Measurements from ENCODE around the gene FBN1.

The FBN1 gene

DNA sequence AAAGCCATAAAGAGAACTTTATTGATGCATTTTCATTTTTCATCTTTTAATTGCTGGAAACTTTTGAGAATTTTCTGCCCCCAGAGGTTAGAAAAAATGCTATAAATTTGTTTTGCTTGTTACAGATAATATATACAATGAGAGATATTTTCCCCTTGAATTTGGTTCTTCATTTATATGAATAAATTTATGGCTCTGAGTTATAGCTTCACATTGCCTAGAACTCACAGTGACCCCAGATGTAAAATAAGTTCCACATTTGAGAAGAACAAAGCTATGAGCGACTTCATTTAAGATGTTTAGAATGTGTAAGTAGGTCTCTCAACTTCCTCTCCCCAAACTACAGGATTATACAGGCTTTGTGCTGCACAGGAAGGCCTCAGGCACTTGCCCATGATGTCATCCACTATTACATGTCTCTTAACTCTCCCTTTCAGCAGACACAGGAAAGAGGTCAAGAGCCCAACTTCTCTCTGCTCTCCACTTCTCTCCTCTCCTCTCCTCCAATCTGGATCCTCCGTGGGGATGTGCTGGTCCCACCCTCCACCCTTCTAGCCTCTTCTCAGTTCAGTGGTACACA, 221.5 kb downstream of the FBN1 start:
- TF ChIP-seq ZBTB7A (IDR thresholded peaks at IDR 0.05; ENCODE audit: low read depth) (no peak), FOXM1 (IDR thresholded peaks at IDR 0.05; ENCODE audit: borderline replicate concordance, low read depth) (no peak), RAD21 (IDR thresholded peaks at IDR 0.05; ENCODE audit: low read depth) (no peak), CEBPB (IDR thresholded peaks at IDR 0.05) (no peak), EP300 (IDR thresholded peaks at IDR 0.05; ENCODE audit: borderline replicate concordance) (no peak), TCF12 (IDR thresholded peaks at IDR 0.05; ENCODE audit: low read depth) (no peak), EGR1 (IDR thresholded peaks at IDR 0.05) (no peak), CREB1 (IDR thresholded peaks at IDR 0.05; ENCODE audit: low read depth) (no peak), TAF1 (IDR thresholded peaks at IDR 0.05; ENCODE audit: low read depth) (no peak), TEAD4 (IDR thresholded peaks at IDR 0.05) (no peak)
- TF ChIP-seq, protein P1, sequence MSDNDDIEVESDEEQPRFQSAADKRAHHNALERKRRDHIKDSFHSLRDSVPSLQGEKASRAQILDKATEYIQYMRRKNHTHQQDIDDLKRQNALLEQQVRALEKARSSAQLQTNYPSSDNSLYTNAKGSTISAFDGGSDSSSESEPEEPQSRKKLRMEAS (IDR thresholded peaks at IDR 0.05): no peak
- TF ChIP-seq, protein P2, sequence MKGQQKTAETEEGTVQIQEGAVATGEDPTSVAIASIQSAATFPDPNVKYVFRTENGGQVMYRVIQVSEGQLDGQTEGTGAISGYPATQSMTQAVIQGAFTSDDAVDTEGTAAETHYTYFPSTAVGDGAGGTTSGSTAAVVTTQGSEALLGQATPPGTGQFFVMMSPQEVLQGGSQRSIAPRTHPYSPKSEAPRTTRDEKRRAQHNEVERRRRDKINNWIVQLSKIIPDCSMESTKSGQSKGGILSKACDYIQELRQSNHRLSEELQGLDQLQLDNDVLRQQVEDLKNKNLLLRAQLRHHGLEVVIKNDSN (IDR thresholded peaks at IDR 0.05): no peak
- TF ChIP-seq, protein P3, sequence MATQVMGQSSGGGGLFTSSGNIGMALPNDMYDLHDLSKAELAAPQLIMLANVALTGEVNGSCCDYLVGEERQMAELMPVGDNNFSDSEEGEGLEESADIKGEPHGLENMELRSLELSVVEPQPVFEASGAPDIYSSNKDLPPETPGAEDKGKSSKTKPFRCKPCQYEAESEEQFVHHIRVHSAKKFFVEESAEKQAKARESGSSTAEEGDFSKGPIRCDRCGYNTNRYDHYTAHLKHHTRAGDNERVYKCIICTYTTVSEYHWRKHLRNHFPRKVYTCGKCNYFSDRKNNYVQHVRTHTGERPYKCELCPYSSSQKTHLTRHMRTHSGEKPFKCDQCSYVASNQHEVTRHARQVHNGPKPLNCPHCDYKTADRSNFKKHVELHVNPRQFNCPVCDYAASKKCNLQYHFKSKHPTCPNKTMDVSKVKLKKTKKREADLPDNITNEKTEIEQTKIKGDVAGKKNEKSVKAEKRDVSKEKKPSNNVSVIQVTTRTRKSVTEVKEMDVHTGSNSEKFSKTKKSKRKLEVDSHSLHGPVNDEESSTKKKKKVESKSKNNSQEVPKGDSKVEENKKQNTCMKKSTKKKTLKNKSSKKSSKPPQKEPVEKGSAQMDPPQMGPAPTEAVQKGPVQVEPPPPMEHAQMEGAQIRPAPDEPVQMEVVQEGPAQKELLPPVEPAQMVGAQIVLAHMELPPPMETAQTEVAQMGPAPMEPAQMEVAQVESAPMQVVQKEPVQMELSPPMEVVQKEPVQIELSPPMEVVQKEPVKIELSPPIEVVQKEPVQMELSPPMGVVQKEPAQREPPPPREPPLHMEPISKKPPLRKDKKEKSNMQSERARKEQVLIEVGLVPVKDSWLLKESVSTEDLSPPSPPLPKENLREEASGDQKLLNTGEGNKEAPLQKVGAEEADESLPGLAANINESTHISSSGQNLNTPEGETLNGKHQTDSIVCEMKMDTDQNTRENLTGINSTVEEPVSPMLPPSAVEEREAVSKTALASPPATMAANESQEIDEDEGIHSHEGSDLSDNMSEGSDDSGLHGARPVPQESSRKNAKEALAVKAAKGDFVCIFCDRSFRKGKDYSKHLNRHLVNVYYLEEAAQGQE (IDR thresholded peaks at IDR 0.05; ENCODE audit: low read depth): no peak

DNA sequence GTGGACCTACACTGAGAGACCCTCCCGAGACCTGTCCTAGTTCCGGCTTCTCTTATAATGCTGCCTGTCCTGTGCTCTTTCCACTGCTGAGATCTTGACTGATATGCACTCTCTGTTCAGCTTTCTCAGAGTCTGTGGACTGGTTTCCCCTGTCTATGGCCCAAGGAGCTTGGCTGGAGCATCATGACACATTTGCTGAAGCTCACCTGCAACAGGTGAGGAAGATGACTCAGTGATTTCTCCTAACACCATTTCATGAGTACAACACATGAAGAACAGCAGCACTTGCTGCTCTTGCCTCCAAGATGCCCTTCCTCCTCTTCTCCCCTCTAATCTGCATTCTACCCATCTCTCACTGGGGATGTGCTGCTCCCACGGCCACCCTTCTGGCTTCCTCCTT, 222.2 kb downstream of the FBN1 start:
- TF ChIP-seq TCF12 (IDR thresholded peaks at IDR 0.05; ENCODE audit: low read depth) (no peak), CREB1 (IDR thresholded peaks at IDR 0.05; ENCODE audit: low read depth) (no peak), CEBPB (IDR thresholded peaks at IDR 0.05) (no peak), EGR1 (IDR thresholded peaks at IDR 0.05) (no peak), FOXM1 (IDR thresholded peaks at IDR 0.05; ENCODE audit: borderline replicate concordance, low read depth) (no peak), TAF1 (IDR thresholded peaks at IDR 0.05; ENCODE audit: low read depth) (no peak), RAD21 (IDR thresholded peaks at IDR 0.05; ENCODE audit: low read depth) (no peak), NFIC (IDR thresholded peaks at IDR 0.05) (no peak), EP300 (IDR thresholded peaks at IDR 0.05; ENCODE audit: borderline replicate concordance) (no peak), TEAD4 (IDR thresholded peaks at IDR 0.05) (no peak), YY1 (IDR thresholded peaks at IDR 0.05; ENCODE audit: low read depth) (no peak), ZBTB7A (IDR thresholded peaks at IDR 0.05; ENCODE audit: low read depth) (no peak)
- TF ChIP-seq, protein P3 (IDR thresholded peaks at IDR 0.05; ENCODE audit: low read depth): no peak
- TF ChIP-seq, protein P1 (IDR thresholded peaks at IDR 0.05): no peak
- TF ChIP-seq, protein P2 (IDR thresholded peaks at IDR 0.05): no peak

GRCh38 chr15:48422401-48422800, 223.1 kb downstream of the FBN1 start:
- TF ChIP-seq TEAD4 (IDR thresholded peaks at IDR 0.05): no peak
- TF ChIP-seq TAF1 (IDR thresholded peaks at IDR 0.05; ENCODE audit: low read depth): no peak
- no peak for TF ChIP-seq EP300 (IDR thresholded peaks at IDR 0.05; ENCODE audit: borderline replicate concordance)
- no peak for TF ChIP-seq YY1 (IDR thresholded peaks at IDR 0.05; ENCODE audit: low read depth)
- TF ChIP-seq NFIC (IDR thresholded peaks at IDR 0.05): no peak
- TF ChIP-seq, protein P1 (IDR thresholded peaks at IDR 0.05): no peak
- TF ChIP-seq TCF12 (IDR thresholded peaks at IDR 0.05; ENCODE audit: low read depth): no peak
- TF ChIP-seq RAD21 (IDR thresholded peaks at IDR 0.05; ENCODE audit: low read depth): no peak
- no peak for TF ChIP-seq CEBPB (IDR thresholded peaks at IDR 0.05)
- TF ChIP-seq, protein P2 (IDR thresholded peaks at IDR 0.05): no peak
- TF ChIP-seq FOXM1 (IDR thresholded peaks at IDR 0.05; ENCODE audit: borderline replicate concordance, low read depth): no peak
- TF ChIP-seq, protein P3 (IDR thresholded peaks at IDR 0.05; ENCODE audit: low read depth): no peak
- TF ChIP-seq CREB1 (IDR thresholded peaks at IDR 0.05; ENCODE audit: low read depth): no peak
- TF ChIP-seq ZBTB7A (IDR thresholded peaks at IDR 0.05; ENCODE audit: low read depth): no peak
- TF ChIP-seq EGR1 (IDR thresholded peaks at IDR 0.05): no peak
